Activated T-cell treated with anti-CD3 and anti-CD28 coated beads for 24 hours (primary cell): ENCODE data around the gene KRTAP4-16.
"Not testable (repeated sequence)": the region's sequence is repeated elsewhere in the genome, so short reads cannot be mapped to it uniquely, and the experiment has no call there.

Source experiments
- DNase-seq: peaks from one replicate; pipeline ENCODE4 v3.0.0-alpha.2; 2020; ENCODE audit warnings: low read depth

KRTAP4-16 gene

DNA sequence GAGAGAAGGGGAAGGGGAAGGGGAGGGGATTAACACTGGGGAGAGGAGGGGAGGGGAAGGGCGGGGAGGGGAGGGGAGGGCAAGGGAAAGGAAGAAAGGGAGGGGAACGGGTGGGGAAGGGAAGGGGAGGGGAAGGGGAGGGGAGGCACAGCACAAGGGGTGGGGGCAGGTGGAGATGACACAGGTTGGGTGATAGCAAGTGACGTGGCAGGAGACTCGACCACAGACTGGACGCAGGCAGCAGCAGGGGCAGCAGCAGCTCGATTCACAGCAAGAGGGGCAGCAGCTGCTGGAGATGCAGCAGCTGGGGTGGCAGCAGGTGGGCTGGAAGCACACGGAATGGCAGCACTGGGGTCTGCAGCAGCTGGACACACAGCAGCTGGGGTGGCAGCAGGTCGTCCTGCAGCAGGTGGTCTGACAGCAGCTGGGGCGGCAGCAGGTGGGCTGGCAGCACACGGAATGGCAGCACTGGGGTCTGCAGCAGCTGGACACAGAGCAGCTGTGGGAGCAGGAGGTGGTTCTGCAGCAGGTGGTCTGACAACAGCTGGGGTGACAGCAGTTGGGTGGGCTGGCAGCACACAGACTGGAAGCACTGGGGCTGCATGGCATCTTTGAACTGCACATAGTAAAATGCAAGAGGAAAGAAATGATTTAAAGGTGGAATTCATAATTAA is at the start of gene KRTAP4-16:
TSS of gene KRTAP4-16 (minus strand) at position 624 of the 674 bp plus-strand sequence. CDS start at position 624, 0 bp downstream.
- no peak for DNase-seq

DNA sequence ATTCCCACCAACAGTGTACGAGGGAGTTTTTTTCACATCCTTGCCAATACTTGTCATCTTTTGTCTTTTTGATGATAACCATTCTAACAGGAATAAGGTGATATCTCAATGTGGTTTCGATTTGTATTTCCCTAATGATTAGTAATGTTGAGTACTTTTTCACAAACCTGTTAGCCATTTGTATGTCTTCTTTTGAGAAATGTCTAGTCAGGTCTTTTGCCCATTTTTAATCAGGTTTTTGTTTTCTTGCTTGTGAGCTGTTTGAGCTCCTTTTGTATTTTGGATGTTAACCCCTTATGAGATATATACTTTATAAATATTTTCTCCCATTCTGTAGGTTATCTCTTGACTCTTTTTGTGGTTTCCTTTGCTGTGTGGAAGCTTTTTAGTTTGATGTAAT is 49.5 kb upstream of the KRTAP4-16 start:
- DNase-seq, result no peak

DNA sequence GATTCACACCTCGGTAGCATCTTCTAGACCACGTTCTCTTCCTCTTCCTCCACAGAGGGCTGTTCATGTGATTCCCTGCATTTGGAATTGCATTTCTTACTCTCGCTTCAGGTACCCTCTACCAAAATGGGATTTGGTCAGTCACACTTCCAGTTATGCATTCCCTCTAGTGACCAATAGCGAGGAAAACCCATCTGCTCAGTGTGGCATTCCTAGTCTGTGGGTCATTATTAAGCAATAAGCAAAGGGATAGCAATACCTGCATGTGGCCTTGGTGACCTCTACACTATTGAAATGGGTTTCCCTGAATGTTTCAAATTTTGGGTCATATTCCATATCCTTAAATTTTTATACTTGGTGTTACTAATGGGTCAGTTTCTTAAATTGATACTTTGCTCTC is 48.0 kb upstream of the KRTAP4-16 start:
- no peak for DNase-seq

DNA sequence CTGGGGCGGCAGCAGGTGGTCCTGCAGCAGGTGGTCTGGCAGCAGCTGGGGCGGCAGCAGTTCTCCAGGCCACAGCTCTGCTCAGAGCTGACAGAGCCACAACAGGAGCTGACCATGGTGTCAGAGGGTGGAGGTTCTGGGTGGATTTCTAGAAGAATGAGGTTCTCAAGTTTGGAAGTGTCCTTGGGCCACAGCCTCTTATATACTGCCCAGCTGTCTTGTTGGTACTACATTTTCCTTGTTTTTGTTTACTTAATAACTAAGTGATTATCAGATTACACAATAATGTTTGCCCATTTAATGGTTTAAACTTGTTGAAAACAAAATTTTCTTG is 47.6 kb upstream of the KRTAP4-16 start, which contains the start of gene KRTAP4-5:
TSS of gene KRTAP4-5 (minus strand) at position 174 of the 334 bp plus-strand sequence. CDS start at position 116, 58 bp downstream.
- DNase-seq, result no peak

DNA sequence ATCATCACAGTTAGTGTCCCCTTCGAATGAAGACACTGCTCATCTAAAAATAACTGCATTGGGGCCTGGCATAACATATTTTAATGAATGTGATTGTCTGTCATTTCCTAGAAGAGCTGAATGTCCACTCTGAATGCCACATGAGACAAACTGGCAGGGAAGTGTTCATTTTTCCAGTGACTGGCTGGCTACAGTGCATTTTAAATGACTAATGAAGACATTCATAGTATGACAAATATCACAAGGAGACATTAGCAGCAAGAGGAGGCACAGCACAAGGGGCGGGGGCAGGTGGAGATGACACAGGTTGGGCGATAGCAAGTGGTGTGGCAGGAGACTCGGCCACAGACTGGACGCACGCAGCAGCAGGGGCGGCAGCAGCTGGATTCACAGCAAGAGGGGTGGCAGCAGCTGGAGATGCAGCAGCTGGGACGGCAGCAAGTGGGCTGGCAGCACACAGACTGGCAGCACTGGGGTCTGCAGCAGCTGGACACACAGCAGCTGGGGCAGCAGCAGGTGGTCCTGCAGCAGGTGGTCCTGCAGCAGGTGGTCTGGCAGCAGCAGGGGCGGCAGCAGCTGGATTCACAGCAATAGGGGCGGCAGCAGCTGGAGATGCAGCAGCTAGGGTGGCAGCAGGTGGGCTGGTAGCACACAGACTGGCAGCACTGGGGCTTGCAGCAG is 47.1 kb upstream of the KRTAP4-16 start:
- not testable (repeated sequence) for DNase-seq

DNA sequence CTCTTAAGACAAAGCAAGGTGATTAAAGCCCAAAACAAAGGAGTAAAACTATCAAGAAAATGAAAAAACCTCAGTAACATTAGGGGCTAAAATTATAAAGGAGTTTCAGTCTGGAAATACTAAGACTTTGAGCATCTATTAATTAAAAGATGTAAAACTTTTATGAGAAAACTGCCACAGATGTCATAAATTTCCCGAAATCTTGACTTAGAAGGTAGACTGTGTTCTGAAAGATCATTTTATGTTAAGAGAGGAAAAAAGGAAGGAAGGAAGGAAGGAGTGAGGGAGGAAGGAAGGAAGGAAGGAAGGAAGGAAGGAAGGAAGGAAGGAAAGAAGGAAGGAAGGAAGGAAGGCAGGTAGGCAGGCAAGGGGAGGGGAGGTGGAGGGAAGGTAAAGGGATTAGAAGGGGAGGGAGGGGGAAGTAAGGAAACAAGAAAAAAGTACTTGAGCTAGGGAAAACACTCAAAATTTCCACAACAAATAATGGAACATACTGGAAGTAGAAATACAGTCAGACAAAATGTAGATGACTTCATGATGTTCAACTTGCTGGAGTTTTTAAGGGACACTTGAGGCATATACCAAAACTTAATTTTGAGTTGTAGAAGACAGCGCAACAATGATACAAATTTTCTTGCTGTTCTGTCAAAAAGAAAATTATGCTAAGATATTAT is 45.7 kb upstream of the KRTAP4-16 start:
- no peak for DNase-seq

DNA sequence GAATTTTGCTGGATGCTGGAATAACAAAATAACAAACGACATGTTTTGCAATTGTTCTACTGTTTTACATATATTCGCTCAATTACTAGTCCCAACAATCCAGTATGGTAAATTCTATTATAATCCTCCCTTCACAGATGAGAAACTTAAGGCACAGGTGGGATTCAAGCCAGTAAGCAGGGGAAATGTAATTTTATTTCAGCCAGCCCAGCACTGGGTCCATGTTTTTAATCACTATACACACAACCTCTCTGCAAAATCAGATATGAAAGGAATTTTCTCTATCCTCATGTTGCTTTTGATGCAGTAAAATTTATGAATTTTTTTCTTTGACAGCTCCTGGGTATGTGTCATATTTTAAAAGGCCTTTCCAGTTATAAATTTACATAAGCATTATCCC is 43.3 kb upstream of the KRTAP4-16 start:
- DNase-seq, result no peak

DNA sequence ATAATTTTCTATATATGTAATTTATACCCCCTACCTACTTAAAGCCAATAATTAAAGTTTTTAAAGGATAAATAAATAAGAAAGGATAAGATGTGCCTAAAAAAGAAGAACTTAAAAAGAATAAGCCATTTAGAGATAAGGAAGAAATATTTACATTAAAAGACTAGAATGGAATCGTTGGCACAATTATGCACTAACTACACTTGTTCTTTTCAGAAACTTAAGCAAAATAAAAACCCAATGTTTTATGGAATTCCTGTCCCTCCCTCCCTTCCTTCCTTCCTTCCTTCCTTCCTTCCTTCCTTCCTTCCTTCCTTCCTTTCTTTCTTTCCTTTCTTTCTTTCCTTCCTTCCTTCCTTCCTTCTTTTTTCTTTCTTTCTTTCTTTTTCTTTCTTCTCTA is 42.8 kb upstream of the KRTAP4-16 start:
- DNase-seq, result no peak

DNA sequence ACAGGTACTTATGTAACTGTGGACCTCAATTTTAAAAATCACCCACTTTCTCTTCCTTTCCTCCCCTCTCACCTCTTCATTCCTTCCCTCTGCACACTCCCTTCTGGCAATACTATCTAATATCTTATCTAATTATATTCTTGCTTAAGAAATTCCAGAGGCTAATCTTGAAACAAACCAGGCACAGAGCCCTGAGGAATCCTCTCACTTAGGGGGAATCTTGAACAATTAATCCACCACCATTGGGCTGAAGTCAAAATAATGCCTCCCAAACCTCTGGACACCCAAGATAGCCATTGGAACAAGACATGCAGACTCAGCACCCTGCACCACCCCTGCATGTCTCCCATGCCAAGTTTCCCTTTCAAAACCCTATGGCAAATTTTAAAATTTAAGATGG is 39.4 kb upstream of the KRTAP4-16 start:
- DNase-seq, result no peak

DNA sequence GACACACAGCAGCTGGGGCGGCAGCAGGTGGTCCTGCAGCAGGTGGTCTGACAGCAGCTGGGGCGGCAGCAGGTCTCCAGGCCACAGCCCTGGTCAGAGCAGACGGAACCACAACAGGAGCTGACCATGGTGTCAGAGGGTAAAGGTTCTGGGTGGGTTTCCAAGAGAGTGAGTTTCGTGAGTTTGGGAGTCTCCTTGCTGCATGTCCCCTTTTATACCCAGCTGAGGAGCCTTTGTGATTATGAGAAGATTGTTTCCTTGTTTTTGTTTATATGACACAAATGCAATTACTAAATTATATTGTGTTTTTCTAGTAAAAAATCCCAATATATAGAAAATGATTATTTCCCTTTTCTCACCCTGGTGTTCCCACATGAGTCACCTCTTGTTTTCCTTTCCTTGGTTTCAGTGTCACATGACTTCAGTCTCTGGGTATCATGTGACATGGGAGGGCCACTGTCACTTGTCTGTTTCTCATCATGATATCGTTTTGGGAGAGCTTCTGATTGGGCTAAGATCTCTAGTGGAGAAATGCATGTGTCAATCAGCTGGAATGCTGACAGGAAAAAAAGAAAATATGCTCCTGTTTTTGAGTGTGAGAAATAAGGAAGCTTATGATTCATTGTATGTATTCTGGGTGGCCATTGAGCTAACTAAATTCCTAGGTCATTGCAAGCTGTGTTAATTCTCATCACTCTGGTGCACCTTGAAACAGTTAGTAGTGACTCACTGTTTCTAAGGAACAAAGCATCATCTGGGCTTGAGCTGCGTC is 38.5 kb upstream of the KRTAP4-16 start, which contains the start of gene KRTAP4-6:
TSS of gene KRTAP4-6 (minus strand) at position 185 of the 772 bp plus-strand sequence. CDS start at position 128, 57 bp downstream.
- no peak for DNase-seq

DNA sequence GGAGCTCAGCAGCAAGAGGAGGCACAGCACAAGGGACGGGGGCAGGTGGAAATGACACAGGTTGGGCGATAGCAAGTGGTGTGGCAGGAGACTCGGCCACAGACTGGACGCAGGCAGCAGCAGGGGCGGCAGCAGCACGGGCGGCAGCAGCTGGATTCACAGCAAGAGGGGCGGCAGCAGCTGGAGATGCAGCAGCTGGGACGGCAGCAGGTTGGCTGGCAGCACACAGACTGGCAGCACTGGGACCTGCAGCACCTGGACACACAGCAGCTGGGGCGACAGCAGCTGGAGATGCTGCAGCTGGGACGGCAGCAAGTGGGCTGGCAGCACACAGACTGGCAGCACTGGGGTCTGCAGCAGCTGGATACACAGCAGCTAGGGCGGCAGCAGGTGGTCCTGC is 37.9 kb upstream of the KRTAP4-16 start:
- not testable (repeated sequence) for DNase-seq

DNA sequence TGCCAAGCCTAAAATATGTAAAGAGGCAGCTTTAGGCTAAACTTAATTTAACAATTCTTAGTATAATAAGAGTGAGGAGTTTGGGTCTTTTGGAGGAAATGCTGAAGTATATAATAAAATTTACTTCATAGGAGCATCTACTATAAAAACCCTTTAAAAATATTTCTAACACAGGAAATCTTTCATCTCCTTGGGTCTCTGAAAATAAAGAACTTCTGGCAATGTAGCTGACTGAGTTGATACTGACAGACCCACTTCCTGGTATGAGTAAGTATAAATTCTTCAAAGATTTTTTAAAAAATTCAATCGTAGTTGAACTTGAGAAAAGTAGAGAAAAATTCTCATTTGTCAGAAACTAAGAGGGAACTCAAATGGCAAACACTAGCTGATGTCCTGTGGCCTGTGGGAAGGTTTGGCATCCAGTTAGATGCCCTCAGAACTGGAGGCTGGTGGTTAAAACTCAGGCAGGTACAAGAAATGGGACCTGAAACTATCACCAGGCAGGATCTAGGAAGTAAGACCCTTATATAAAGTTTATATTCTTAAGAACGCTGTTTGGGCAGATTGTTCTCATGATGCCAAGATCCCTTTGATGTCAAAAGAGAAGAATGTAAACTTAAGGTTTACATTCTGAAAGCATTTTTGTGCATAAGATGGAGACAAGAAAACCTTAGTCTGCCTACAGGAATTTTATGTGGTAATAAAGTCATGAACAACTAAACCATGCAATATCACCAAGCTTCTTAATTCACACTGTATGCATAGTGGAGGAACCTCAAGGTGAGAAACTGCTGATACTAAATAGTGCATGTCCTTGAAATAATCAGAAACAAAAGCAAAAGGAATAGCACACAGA is 32.1 kb upstream of the KRTAP4-16 start:
- no peak for DNase-seq

DNA sequence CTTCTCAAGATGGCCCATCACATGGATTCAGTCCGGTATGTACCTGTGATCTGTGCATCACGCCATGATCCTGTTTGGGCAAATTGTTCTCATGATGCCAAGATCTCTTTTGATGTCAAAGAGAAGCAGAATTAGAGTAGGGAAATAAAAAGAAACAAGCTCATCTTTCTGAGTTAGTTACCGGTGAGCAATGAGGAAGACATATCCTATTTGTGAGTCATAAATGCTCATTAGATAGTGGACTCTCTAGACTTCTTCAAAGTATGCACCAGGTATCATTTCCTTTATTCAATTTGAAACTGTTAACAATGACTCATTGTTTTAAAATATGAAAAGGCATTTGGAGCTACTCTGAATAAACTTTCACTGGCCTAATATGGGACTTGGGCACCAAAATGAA is 30.0 kb upstream of the KRTAP4-16 start:
- DNase-seq, result no peak

DNA sequence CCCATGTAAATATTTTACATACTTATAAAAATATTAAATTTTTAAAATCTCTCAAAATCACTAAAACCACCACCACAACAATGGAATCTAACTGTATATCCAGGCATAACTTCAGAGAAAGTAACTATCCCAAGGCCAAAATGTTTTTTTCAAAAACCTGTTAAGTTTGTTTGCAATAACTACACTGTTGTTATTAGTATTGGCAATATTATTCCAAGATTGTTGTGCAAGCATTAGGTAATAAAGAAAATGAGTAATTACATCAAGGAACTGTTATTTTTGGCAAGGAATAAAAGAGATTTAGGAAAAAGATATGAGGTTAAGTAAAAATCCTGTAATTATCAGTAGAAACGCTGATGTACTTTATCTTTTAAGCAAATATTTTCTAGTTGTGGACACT is 25.4 kb upstream of the KRTAP4-16 start:
- no peak for DNase-seq

DNA sequence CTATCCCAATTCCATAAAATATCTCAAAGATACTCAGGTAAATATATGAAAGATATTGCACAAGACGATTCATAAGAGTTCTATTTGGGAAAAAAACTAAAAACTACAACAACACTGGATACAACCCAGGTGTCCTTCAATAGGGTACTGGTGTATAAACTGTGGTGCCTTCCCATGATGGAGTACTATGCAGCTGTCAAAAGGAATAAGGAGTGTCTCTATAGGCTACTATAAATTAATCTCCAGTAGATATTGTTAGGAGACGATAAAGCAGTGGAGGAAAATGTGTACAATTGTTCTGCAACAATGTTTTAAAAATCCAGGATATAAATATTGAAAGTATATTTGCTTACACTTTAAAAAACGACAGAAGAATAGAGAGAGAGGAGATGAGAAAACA is 24.4 kb upstream of the KRTAP4-16 start:
- no peak for DNase-seq

DNA sequence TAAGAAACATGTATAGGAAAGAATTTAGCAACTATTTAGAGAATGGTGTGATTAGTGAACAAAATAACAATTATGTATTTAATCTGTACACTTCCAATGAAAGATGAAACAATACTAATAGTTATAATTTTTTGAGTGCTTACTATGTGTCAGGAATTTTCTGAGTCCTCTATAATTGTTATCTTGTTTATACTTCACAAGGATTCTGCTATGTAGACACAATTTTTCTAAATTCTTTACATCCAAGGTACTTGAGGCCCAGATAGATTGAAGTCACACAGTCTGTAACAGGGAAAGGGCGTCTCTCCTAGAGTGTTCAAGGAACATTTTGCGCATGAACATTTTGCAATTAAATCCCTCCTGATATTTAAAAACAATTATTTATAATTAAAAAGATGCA is 23.1 kb upstream of the KRTAP4-16 start:
- no peak for DNase-seq

DNA sequence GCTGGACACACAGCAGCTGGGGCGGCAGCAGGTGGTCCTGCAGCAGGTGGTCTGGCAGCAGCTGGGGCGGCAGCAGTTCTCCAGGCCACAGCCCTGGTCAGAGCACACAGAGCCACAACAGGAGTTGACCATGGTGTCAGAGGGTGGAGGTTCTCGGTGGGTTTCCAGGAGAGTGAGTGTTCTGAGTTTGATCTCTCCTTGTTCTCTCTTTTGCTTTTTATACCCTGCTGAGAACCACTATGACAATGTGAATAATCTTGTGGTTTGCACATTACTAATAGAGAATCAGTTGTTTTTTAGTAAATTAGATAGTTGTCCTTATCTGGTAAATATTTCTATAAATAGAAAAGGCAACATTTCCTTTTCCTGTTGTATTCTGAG is 22.0 kb upstream of the KRTAP4-16 start, which contains the start of gene KRTAP4-12:
TSS of gene KRTAP4-12 (minus strand) at position 192 of the 381 bp plus-strand sequence. CDS start at position 132, 60 bp downstream.
- not testable (repeated sequence) for DNase-seq

DNA sequence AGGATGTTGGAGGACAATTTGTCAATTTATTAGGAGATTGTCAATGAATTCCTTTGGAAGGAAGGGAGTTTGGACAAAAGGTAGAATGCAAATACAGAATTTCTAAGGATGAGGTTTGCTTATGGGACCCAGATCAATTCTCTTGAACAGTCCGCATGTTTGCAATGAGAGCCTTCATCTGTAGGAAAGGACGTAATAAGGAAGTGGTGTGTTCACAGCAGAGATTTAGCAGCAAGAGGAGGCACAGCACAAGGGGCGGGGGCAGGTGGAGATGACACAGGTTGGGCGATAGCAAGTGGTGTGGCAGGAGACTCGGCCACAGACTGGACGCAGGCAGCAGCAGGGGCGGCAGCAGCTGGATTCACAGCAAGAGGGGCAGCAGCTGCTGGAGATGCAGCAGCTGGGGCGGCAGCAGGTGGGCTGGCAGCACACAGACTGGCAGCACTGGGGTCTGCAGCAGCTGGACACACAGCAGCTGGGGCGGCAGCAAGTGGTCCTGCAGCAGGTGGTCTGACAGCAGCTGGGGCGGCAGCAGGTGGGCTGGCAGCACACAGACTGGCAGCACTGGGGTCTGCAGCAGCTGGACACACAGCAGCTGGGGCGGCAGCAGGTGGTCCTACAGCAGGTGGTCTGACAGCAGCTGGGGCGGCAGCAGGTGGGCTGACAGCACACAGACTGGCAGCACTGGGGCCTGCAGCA is 21.4 kb upstream of the KRTAP4-16 start:
- DNase-seq, result not testable (repeated sequence)

DNA sequence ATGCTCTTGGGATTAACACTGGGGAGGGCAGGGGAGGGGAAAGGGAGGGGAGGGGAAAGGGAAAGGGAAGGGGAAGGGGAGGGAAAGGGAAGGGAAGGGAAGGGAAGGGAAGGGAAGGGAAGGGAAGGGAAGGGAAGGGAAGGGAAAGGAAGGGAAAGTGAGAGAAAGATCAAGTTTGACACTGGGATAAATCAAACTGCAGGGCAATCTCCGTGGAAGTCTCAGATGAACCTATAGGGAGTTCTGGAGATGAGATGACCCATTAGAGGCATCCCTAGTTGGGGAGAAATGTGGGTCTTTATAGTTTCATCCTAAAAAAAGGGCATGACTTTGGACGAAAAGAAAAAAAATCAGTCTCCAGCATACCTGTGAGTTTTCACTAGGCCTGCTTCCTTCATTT is 19.7 kb upstream of the KRTAP4-16 start:
- no peak for DNase-seq
